Keratinocyte (primary cell): Measurements from ENCODE around the gene EHHADH. TPM values are rescaled to one million over a fixed set of nuclear protein-coding genes. Genes with fewer than 3 reads are reported as not detected.

Experiments
- DNase-seq: peaks from one replicate; pipeline ENCODE4 v3.0.0-alpha.2; 2011; ENCODE audit warnings: low read depth, missing footprints, low spot score
- FAIRE-seq: peaks from 2 replicates; lab custom pipeline; 2011; peaks lifted over from hg19 to GRCh38; lab: Jason Lieb, UNC
- H2AFZ ChIP-seq: 2 replicates; pipeline ENCODE4 v1.6.0; 2012; ENCODE audit warnings: low read length, control low read depth, inconsistent platforms; ENCODE audit not compliant: control insufficient read depth
- H3K27ac ChIP-seq: 2 replicates; pipeline ENCODE4 v1.5.1; 2011; ENCODE audit warnings: low read length; ENCODE audit not compliant: control insufficient read depth, insufficient read depth
- H3K27me3 ChIP-seq: 3 replicates; pipeline ENCODE4 v1.6.0; 2011; ENCODE audit warnings: low read length; ENCODE audit not compliant: control insufficient read depth, insufficient read depth; ENCODE audit errors: extremely low read depth
- H3K36me3 ChIP-seq, 2 experiments: 2 replicates in 1 of 2; 3 replicates in 1 of 2; pipeline ENCODE4 v1.5.1; 2011; ENCODE audit warnings: low read length in 2 of 2, mild to moderate bottlenecking in 1 of 2; ENCODE audit not compliant: control insufficient read depth in 2 of 2, insufficient read depth in 2 of 2; ENCODE audit errors: extremely low read depth in 1 of 2
- H3K4me1 ChIP-seq: 3 replicates; pipeline ENCODE4 v1.5.1; 2011; ENCODE audit warnings: low read length; ENCODE audit not compliant: control insufficient read depth, insufficient read depth; ENCODE audit errors: extremely low read depth
- H3K4me2 ChIP-seq: 3 replicates; pipeline ENCODE4 v1.6.0; 2011; ENCODE audit warnings: low read depth, low read length; ENCODE audit not compliant: control insufficient read depth, insufficient read depth; ENCODE audit errors: extremely low read depth
- H3K4me3 ChIP-seq, 3 experiments: fragments of 200-600 bp in 1 of 3; sonication (generic) in 1 of 3; 2 replicates in 2 of 3; 3 replicates in 1 of 3; pipeline ENCODE4 v1.5.1; 2011 to 2016; ENCODE audit warnings: low read length in 3 of 3, mild to moderate bottlenecking in 3 of 3, control low read depth in 2 of 3, inconsistent platforms in 1 of 3, low read depth in 1 of 3, mixed read lengths in 1 of 3, mixed run types in 1 of 3, moderate library complexity in 1 of 3; ENCODE audit not compliant: control insufficient read depth in 2 of 3, insufficient read depth in 2 of 3; ENCODE audit errors: extremely low read depth in 1 of 3
- H3K79me2 ChIP-seq: 2 replicates; pipeline ENCODE4 v1.6.0; 2012; ENCODE audit warnings: low read length; ENCODE audit not compliant: control insufficient read depth, insufficient read depth
- H3K9ac ChIP-seq: 3 replicates; pipeline ENCODE4 v1.6.0; 2011; ENCODE audit warnings: low read length; ENCODE audit not compliant: control insufficient read depth, insufficient read depth; ENCODE audit errors: extremely low read depth
- H3K9me1 ChIP-seq: 3 replicates; pipeline ENCODE4 v1.6.0; 2011; ENCODE audit warnings: low read length; ENCODE audit not compliant: control insufficient read depth, insufficient read depth; ENCODE audit errors: extremely low read depth
- H3K9me3 ChIP-seq: 2 replicates; pipeline ENCODE4 v1.5.1; 2012; ENCODE audit warnings: low read depth, low read length; ENCODE audit not compliant: control insufficient read depth
- H4K20me1 ChIP-seq: 3 replicates; pipeline ENCODE4 v1.6.0; 2011; ENCODE audit warnings: low read length; ENCODE audit not compliant: control insufficient read depth, insufficient read depth; ENCODE audit errors: extremely low read depth
- EZH2 ChIP-seq: IDR thresholded peaks from one replicate; pipeline ENCODE4 v1.6.1; 2012; ENCODE audit warnings: inconsistent platforms, mild to moderate bottlenecking, low read length, moderate library complexity
- dilution Hi-C: fragments of 300-500 bp; cut with MboI; formaldehyde crosslinking; loops from one replicate; pipeline ENCODE4 v1.7.0; 2020; ENCODE audit warnings: low sequenced_read_pairs; ENCODE audit not compliant: extremely low pct_ligation_motif_present
- polyA plus RNA-seq, 5 experiments: library from polyadenylated mRNA; depleted of rRNA in 3 of 5; stranded (reverse) in 3 of 5; stranded (forward) in 1 of 5; unstranded in 1 of 5; fragments of >200 nt; gene quantifications; 1 replicate in 1 of 5; 2 replicates in 3 of 5; 3 replicates in 1 of 5; pipeline versions ENCODE4 v1.2.1 to v1.2.3, GENCODE V29; 2011 to 2012; ENCODE audit warnings: missing spikeins in 2 of 5, low read depth in 1 of 5, low replicate concordance in 1 of 5
- TF ChIP-seq, protein P1 (sequence below), 3 experiments: IDR thresholded peaks in 1 of 3; conservative IDR thresholded peaks in 1 of 3; optimal IDR thresholded peaks in 1 of 3; 2 replicates in 2 of 3; 3 replicates in 1 of 3; pipeline versions ENCODE3 to v1.5.1; 2011; ENCODE audit warnings: low read length in 3 of 3, mild to moderate bottlenecking in 3 of 3, moderate library complexity in 2 of 3, control low read depth in 1 of 3, inconsistent platforms in 1 of 3; ENCODE audit not compliant: insufficient read depth in 2 of 3; ENCODE audit errors: extremely low read depth in 1 of 3

Gene EHHADH
- polyA plus RNA-seq, 1 donor (not counting 4 experiments of a cell fraction or from before 2014, with no cell fraction given): 5.6 TPM

GRCh38 chr3:185195652-185196051, 58.2 kb downstream of the EHHADH start:
- no peak overlapping the region for H3K4me2 ChIP-seq
- no peak overlapping the region for H3K9ac ChIP-seq
- FAIRE-seq: no peak
- H3K9me3 ChIP-seq: no peaks in the 10 kb centered on the region
- H4K20me1 ChIP-seq: no peaks in the 10 kb centered on the region
- H3K4me3 ChIP-seq: no peak overlapping the region
- H3K4me1 ChIP-seq: peaks cover 14% of the 10 kb centered on the region
- DNase-seq: no peak
- no peak for TF ChIP-seq EZH2
- TF ChIP-seq, protein P1, sequence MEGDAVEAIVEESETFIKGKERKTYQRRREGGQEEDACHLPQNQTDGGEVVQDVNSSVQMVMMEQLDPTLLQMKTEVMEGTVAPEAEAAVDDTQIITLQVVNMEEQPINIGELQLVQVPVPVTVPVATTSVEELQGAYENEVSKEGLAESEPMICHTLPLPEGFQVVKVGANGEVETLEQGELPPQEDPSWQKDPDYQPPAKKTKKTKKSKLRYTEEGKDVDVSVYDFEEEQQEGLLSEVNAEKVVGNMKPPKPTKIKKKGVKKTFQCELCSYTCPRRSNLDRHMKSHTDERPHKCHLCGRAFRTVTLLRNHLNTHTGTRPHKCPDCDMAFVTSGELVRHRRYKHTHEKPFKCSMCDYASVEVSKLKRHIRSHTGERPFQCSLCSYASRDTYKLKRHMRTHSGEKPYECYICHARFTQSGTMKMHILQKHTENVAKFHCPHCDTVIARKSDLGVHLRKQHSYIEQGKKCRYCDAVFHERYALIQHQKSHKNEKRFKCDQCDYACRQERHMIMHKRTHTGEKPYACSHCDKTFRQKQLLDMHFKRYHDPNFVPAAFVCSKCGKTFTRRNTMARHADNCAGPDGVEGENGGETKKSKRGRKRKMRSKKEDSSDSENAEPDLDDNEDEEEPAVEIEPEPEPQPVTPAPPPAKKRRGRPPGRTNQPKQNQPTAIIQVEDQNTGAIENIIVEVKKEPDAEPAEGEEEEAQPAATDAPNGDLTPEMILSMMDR (optimal IDR thresholded peaks at IDR 0.05 in 1 of 3, IDR thresholded peaks at IDR 0.05 in 1 of 3, conservative IDR thresholded peaks at IDR 0.05 in 1 of 3; ENCODE audit: extremely low read depth in 1 of 3, insufficient read depth in 2 of 3, low read length in 3 of 3): no peak
- H3K36me3 ChIP-seq: peaks cover 0 to 8% of the 10 kb centered on the region in 2 experiments
- no peaks in the 10 kb centered on the region for H3K27me3 ChIP-seq
- H2AFZ ChIP-seq: no peak overlapping the region
- no peaks in the 10 kb centered on the region for H3K9me1 ChIP-seq
- dilution Hi-C loops: no loop called here
- H3K79me2 ChIP-seq: no peaks in the 10 kb centered on the region
- H3K27ac ChIP-seq: no peak overlapping the region

GRCh38 chr3:185188816-185189215, 65.0 kb downstream of the EHHADH start:
- no peaks in the 10 kb centered on the region for H4K20me1 ChIP-seq
- no peak overlapping the region for H2AFZ ChIP-seq
- DNase-seq (no peak), FAIRE-seq (no peak)
- no peak overlapping the region for H3K4me3 ChIP-seq
- no peak overlapping the region for H3K9ac ChIP-seq
- no peaks in the 10 kb centered on the region for H3K9me3 ChIP-seq
- peaks cover 0 to 8% of the 10 kb centered on the region in 2 experiments for H3K36me3 ChIP-seq
- no peaks in the 10 kb centered on the region for H3K4me1 ChIP-seq
- no peaks in the 10 kb centered on the region for H3K27me3 ChIP-seq
- H3K9me1 ChIP-seq: no peaks in the 10 kb centered on the region
- H3K4me2 ChIP-seq: no peak overlapping the region
- no peak overlapping the region for H3K27ac ChIP-seq
- TF ChIP-seq, protein P1 (optimal IDR thresholded peaks at IDR 0.05 in 1 of 3, IDR thresholded peaks at IDR 0.05 in 1 of 3, conservative IDR thresholded peaks at IDR 0.05 in 1 of 3; ENCODE audit: extremely low read depth in 1 of 3, insufficient read depth in 2 of 3, low read length in 3 of 3): no peak
- TF ChIP-seq EZH2: no peak
- no peaks in the 10 kb centered on the region for H3K79me2 ChIP-seq
- dilution Hi-C loops: no loop called here
